WI38 (cell line): ENCODE data around the gene CCDC138.

Source experiments
- H3K4me3 ChIP-seq: 2 replicates; pipeline ENCODE4 v1.5.1; 2011; ENCODE audit warnings: low read depth, mild to moderate bottlenecking, control low read depth, low read length
- TF ChIP-seq, protein P1 (sequence below): IDR thresholded peaks from 2 replicates; pipeline ENCODE4 v1.5.1; 2012; ENCODE audit warnings: low read depth, mild to moderate bottlenecking, control low read depth, low read length

The CCDC138 gene

GRCh38 chr2:108923019-108923700, 136.6 kb downstream of the CCDC138 start:
- no peak overlapping the region for H3K4me3 ChIP-seq
- TF ChIP-seq, protein P1, sequence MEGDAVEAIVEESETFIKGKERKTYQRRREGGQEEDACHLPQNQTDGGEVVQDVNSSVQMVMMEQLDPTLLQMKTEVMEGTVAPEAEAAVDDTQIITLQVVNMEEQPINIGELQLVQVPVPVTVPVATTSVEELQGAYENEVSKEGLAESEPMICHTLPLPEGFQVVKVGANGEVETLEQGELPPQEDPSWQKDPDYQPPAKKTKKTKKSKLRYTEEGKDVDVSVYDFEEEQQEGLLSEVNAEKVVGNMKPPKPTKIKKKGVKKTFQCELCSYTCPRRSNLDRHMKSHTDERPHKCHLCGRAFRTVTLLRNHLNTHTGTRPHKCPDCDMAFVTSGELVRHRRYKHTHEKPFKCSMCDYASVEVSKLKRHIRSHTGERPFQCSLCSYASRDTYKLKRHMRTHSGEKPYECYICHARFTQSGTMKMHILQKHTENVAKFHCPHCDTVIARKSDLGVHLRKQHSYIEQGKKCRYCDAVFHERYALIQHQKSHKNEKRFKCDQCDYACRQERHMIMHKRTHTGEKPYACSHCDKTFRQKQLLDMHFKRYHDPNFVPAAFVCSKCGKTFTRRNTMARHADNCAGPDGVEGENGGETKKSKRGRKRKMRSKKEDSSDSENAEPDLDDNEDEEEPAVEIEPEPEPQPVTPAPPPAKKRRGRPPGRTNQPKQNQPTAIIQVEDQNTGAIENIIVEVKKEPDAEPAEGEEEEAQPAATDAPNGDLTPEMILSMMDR: no peak

GRCh38 chr2:108923736-108924579, 137.4 kb downstream of the CCDC138 start:
- H3K4me3 ChIP-seq: no peak overlapping the region
- TF ChIP-seq, protein P1: no peak

- TF ChIP-seq, protein P1: no peak
- H3K4me3 ChIP-seq: no peak overlapping the region
Observed at GRCh38 chr2:108924580-108925251, 138.1 kb downstream of the CCDC138 start.

GRCh38 chr2:108925286-108925685, 138.7 kb downstream of the CCDC138 start:
- TF ChIP-seq, protein P1: no peak
- no peak overlapping the region for H3K4me3 ChIP-seq

DNA sequence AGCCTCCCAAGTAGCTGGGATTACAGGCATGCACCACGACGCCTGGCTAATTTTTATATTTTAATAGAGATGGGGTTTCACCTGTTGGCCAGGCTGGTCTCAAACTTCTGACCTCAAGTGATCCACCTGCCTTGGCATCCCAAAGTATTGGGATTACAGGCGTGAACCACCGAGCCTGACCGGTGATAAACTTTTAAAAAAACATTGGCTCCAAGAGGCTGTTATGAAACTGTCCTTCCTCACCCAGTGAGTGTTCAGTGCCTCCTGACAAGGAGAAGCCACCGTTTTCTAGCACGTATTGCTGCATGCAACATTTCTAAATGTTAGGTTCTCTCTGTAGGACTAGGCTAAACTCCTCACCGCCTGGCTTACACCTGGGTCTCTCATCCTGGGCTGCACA, 139.2 kb downstream of the CCDC138 start:
- TF ChIP-seq, protein P1: no peak
- H3K4me3 ChIP-seq: no peak overlapping the region
